Measurements from ENCODE around the gene MESP1. TPM values are rescaled to one million over a fixed set of nuclear protein-coding genes. Genes with fewer than 3 reads are reported as not detected.

The MESP1 gene
- polyA plus RNA-seq, 3 donors from 2014 or later: 1.8 to 5.4 (median 4.5) TPM

DNA sequence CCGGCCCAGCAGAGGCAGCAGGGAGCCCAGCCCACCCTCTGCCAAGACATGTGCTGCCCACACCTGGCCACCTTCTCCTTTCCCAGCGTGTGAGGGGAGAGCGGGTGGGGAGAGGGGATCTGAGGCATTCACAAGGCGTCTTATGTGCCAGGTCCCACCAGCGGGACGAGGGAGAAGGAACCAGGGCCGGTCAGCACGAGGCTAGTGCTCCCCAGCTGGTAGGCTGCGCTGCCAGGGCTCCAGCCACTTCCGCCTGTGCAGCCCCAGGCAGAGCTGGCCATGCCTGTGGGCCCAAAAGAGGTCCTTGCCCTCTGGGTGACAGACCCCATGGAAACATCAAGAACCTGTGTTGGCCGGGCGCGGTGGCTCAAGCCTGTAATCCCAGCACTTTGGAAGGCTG, 5.9 kb downstream of the MESP1 start:
- Mint-ChIP-seq H3K4me1 (peaks cover 7 to 11% of the 10 kb centered on the region in 2 donors), H3K9me3 (no peaks in the 10 kb centered on the region), H3K27me3 (ENCODE audit: low read depth in 3 of 3) (peaks cover 0 to 4% (median 0%) of the 10 kb centered on the region in 3 donors), H3K4me3 (no peak overlapping the region), H3K27ac (no peak overlapping the region), H3K36me3 (no peaks in the 10 kb centered on the region)
- no peak for DNase-seq

DNA sequence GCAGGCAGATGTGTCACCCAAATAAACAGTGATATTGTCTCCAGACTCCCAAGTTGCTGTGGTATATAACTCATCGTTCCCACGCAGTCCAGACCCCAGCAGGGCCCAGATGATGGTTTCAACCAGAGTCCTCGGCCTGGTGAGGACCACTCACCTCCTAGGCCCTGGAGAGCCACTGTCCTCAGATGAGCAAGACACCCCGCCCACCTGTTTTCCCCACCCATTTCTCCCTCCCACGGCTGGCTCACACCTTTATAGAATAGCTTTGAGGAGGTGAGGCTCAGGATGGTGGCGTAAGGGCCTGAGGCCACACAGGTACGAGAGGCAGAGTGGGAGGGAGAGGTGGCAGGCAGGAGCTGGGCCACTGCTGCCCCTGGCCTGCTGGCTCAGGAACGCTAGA, 7.5 kb downstream of the MESP1 start:
- H3K36me3 Mint-ChIP-seq: no peaks in the 10 kb centered on the region
- no peaks in the 10 kb centered on the region for H3K9me3 Mint-ChIP-seq
- no peak overlapping the region for H3K27ac Mint-ChIP-seq
- no peaks in the 10 kb centered on the region for H3K27me3 Mint-ChIP-seq (ENCODE audit: low read depth in 3 of 3)
- no peak overlapping the region for H3K4me3 Mint-ChIP-seq
- DNase-seq: no peak
- H3K4me1 Mint-ChIP-seq: peaks cover 3 to 6% of the 10 kb centered on the region in 2 donors

DNA sequence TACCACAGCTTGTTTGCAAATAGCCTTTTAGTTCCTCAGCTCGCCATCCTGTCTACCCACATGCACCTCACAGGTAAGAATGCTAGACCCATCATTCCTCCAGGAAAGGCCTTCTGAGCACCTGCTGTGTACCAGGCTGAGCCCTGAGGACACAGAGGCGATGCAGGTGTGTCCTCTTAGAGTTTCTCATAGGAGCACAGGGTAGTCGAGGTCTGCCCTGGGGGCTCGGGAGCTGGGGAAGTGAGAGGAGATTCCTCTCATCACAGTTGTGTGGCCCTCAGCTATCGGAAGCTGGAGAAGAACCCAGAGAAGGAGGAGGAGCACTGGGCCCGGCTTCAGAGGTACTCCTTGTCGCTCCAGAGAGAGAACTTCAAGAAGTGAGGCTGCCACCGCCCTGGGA, 8.0 kb downstream of the MESP1 start:
- no peaks in the 10 kb centered on the region for H3K27me3 Mint-ChIP-seq (ENCODE audit: low read depth in 3 of 3)
- H3K4me1 Mint-ChIP-seq: peaks cover 3 to 6% of the 10 kb centered on the region in 2 donors
- H3K36me3 Mint-ChIP-seq: no peaks in the 10 kb centered on the region
- no peak for DNase-seq
- no peak overlapping the region for H3K27ac Mint-ChIP-seq
- H3K9me3 Mint-ChIP-seq: no peaks in the 10 kb centered on the region
- no peak overlapping the region for H3K4me3 Mint-ChIP-seq

DNA sequence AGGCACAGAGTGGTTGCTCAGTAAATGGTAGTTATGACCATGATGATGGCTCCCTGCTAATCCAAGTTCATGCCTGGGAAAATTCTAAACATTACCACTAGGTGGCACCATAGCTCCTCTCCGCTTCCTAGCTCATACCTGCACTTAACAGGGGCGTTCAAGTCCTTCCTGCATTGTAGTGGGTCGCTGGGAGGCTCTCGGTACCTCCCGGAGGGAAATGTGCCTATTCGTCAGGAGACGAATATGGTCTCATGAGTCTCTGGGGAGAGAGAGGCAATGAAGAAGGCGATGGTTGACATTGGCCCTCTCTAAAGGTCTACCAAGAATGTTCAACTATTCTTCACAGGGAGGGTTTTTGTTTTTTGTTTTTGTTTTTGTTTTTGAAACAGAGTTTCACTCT, 10.9 kb downstream of the MESP1 start:
- Mint-ChIP-seq H3K4me1 (peaks cover 3 to 6% of the 10 kb centered on the region in 2 donors), H3K4me3 (no peak overlapping the region), H3K27ac (no peak overlapping the region), H3K27me3 (ENCODE audit: low read depth in 3 of 3) (peaks cover 2 to 4% (median 2%) of the 10 kb centered on the region in 3 donors), H3K9me3 (no peaks in the 10 kb centered on the region), H3K36me3 (no peaks in the 10 kb centered on the region)
- peak; percentile 58 to 66 (median 61) for DNase-seq

DNA sequence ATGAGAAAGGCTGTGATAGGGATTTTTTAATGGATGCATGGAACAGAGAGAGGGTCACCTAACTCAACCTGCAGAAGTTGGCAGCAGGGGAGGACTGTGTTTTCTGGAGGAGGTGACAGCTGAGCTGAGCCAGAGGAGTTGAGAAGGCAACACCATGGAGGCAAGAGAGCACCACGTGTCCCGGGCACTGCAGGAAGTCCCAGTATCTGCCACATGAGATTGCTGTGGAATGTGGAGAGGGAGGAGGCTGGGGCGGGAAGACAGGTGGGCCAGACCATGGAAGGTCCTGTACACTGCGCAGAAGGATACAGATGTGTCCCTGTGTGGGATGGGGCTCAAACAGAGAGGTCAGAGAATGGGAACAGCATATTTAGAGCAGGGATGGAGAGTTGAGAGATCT, 15.3 kb downstream of the MESP1 start:
- Mint-ChIP-seq H3K27ac (no peak overlapping the region), H3K27me3 (ENCODE audit: low read depth in 3 of 3) (peaks cover 2 to 10% (median 5%) of the 10 kb centered on the region in 3 donors), H3K4me1 (peaks cover 3 to 6% of the 10 kb centered on the region in 2 donors)

DNA sequence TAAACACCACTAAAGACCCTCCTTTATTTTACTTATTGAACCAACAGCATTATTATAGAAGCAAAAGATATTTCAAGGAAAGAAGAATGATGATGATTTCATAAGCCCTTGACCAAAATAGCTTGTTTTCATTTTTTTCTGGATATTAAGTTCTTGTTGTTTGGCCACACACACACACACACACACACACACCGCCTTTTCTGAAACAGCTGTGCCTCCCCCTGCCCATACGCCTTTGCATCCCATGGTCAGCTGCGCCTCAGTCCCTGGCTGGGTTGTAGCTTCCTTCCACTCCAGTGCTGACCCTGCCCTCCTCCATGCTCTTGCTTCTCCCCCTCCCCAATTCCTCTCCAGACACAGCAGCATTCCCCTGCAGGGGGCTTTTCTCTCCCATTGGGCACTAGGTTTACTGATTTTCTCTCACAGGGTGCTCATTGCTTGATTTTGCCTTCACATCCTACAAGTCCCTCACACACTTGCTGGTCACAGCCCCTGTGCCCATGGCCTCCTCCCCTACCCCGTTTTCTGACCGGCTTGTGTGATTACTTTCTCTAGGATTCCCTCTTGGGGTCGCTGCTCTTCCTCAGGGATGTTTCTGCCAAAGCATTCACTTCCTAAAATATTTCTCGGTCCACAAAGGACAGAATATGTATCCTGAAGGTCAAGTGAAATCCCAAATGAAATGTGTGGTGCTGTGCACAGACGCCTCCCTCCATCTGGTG, 18.4 kb downstream of the MESP1 start:
- no peaks in the 10 kb centered on the region for H3K4me1 Mint-ChIP-seq
- no peaks in the 10 kb centered on the region for H3K9me3 Mint-ChIP-seq
- H3K27me3 Mint-ChIP-seq (ENCODE audit: low read depth in 3 of 3): peaks cover 1 to 10% (median 5%) of the 10 kb centered on the region in 3 donors
- no peak overlapping the region for H3K27ac Mint-ChIP-seq
- H3K4me3 Mint-ChIP-seq: no peak overlapping the region
- no peak for DNase-seq
- H3K36me3 Mint-ChIP-seq: no peaks in the 10 kb centered on the region

More for the DNA sequence above, 15.3 kb downstream of the MESP1 start:
- H3K36me3 Mint-ChIP-seq: no peaks in the 10 kb centered on the region
- DNase-seq: no peak
- no peak overlapping the region for H3K4me3 Mint-ChIP-seq
- H3K9me3 Mint-ChIP-seq: no peaks in the 10 kb centered on the region

DNA sequence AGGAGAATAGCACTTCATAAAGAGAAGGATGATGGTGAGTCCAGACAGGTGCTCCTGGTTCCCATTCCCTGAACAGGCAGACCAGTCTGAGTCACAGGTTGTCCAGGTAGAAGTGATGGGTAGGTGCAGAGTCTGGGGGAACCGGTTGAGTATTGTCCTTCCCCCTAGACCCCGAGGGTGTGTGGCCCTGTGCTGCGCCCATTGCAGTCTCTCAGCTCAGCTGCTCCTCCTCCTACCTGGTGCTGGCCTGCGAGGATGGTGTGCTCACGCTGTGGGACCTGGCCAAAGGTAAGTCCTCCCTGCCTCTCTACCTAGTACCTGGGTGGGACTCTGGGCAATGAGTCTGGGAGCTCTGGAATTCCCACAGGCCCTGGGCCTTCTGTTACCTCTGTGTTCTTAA, 19.8 kb downstream of the MESP1 start:
- DNase-seq: no peak
- no peak overlapping the region for H3K4me3 Mint-ChIP-seq
- H3K9me3 Mint-ChIP-seq: no peaks in the 10 kb centered on the region
- H3K27ac Mint-ChIP-seq: no peak overlapping the region
- peaks cover 0 to 6% (median 3%) of the 10 kb centered on the region in 3 donors for H3K27me3 Mint-ChIP-seq (ENCODE audit: low read depth in 3 of 3)
- no peaks in the 10 kb centered on the region for H3K4me1 Mint-ChIP-seq
- H3K36me3 Mint-ChIP-seq: no peaks in the 10 kb centered on the region

DNA sequence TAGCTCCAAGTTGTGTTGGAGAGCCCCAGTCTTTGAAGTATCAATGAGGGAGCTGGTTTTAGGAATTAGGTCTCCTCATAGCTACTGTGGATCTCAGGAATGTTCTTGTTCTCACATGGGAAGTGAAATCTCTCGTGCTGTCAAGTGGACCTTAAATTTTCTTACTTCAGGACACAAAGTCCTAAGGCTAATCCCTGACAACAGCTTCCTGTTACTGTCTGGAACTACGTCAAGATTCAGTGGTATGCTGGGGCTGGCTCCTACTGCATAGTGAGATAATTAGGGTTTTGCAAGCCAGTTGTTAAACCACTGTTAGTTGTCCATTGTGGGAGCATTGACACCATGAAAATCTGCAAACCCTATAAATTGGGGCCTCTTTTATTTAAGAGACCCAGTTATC, 22.8 kb downstream of the MESP1 start:
- Mint-ChIP-seq H3K4me3 (no peak overlapping the region), H3K36me3 (peaks cover 0 to 6% (median 0%) of the 10 kb centered on the region in 3 donors), H3K9me3 (peaks cover 0 to 2% (median 0%) of the 10 kb centered on the region in 6 donors), H3K4me1 (no peaks in the 10 kb centered on the region), H3K27ac (no peak overlapping the region), H3K27me3 (ENCODE audit: low read depth in 3 of 3) (peaks cover 2 to 8% (median 2%) of the 10 kb centered on the region in 3 donors)
- DNase-seq: no peak

DNA sequence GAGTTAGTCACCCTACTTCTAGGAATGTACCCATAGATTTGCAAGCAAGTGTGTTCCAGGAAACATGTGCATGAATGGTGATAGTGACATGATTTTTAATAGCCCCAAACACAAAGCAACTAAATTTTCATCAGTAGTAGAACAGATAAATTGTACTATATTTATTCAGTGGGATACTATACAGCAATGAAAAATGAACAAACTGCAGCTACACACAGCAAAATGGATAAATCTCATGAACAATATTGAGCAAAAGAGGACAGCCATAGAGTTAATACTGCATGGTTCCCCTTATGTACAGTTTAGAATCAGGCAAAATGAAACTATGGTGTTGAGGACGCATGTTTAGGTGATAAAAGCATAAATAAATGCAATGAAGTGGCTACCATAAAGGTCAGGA, 26.0 kb downstream of the MESP1 start:
- Mint-ChIP-seq H3K4me1 (no peaks in the 10 kb centered on the region), H3K27ac (no peak overlapping the region), H3K9me3 (peaks cover 0 to 2% (median 0%) of the 10 kb centered on the region in 6 donors), H3K27me3 (ENCODE audit: low read depth in 3 of 3) (peaks cover 2 to 8% (median 4%) of the 10 kb centered on the region in 3 donors), H3K4me3 (no peak overlapping the region), H3K36me3 (peaks cover 0 to 6% (median 0%) of the 10 kb centered on the region in 3 donors)
- DNase-seq: no peak

DNA sequence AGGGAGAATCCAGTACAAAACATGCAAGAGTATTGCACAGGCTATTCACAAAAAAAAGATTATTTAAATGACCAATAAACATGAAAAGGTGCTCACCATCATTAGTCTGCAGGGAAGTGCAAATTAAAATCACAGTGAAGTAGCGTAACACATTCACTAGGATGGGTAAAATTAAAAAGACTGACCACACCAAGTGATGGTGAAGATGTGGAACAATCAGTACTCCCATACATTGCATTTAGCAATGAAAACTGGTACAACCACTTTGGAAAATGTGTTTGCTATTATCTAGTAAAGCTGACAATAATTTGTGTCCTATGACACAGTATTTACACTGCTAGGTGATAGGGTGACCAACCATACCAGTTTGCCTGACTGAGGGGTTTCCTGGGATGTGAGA, 26.4 kb downstream of the MESP1 start:
- no peak overlapping the region for H3K4me3 Mint-ChIP-seq
- peaks cover 2 to 8% (median 4%) of the 10 kb centered on the region in 3 donors for H3K27me3 Mint-ChIP-seq (ENCODE audit: low read depth in 3 of 3)
- DNase-seq: no peak
- no peak overlapping the region for H3K27ac Mint-ChIP-seq
- peaks cover 0 to 2% (median 0%) of the 10 kb centered on the region in 6 donors for H3K9me3 Mint-ChIP-seq
- H3K4me1 Mint-ChIP-seq: no peaks in the 10 kb centered on the region
- H3K36me3 Mint-ChIP-seq: peaks cover 0 to 6% (median 0%) of the 10 kb centered on the region in 3 donors

DNA sequence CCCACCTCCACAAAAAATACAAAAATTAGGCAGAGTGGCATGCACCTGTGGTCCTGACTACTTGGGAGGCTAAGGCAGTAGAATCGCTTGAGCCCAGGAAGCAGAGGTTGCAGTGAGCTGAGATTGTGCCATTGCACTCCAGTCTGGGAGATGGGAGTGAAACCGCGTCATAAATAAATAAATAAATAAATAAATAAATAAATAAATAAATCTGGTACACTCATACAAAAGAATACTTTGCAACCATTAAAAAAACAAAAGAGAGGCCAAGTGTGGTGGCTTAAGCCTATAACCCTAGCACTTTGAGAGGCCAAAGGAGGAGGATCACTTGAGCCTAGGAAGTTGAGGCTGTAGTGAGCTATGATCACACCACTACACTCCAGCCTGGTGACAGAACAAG, 28.0 kb downstream of the MESP1 start:
- Mint-ChIP-seq H3K9me3 (peaks cover 0 to 2% (median 0%) of the 10 kb centered on the region in 6 donors), H3K27ac (no peak overlapping the region), H3K36me3 (peaks cover 0 to 6% (median 0%) of the 10 kb centered on the region in 3 donors), H3K27me3 (ENCODE audit: low read depth in 3 of 3) (peaks cover 2 to 8% (median 4%) of the 10 kb centered on the region in 3 donors), H3K4me1 (no peaks in the 10 kb centered on the region), H3K4me3 (no peak overlapping the region)
- no peak for DNase-seq

DNA sequence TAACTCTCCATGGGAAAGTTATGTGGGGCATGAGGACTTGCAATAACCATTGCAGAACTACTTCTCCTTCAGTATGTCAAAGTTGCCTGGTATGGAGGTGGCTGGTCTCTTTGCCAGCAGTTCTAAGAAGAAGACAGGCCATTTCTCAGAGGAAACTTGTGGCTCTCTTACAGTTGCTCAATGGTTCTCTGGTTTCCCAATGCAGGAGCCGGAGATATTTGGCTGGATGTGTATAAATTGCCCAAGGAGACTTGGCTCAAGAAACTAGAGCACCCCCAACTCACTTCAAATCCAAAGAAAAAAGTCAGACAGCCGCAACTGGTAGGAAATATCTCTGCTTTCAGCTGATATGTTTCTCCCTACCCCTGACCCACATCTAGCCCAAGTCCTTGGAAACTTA, 36.3 kb downstream of the MESP1 start:
- Mint-ChIP-seq H3K9me3 (no peaks in the 10 kb centered on the region), H3K27ac (no peak overlapping the region), H3K4me1 (no peaks in the 10 kb centered on the region), H3K27me3 (ENCODE audit: low read depth in 3 of 3) (peaks cover 0 to 6% (median 2%) of the 10 kb centered on the region in 3 donors), H3K36me3 (peaks cover 0 to 4% (median 0%) of the 10 kb centered on the region in 3 donors), H3K4me3 (no peak overlapping the region)
- no peak for DNase-seq

DNA sequence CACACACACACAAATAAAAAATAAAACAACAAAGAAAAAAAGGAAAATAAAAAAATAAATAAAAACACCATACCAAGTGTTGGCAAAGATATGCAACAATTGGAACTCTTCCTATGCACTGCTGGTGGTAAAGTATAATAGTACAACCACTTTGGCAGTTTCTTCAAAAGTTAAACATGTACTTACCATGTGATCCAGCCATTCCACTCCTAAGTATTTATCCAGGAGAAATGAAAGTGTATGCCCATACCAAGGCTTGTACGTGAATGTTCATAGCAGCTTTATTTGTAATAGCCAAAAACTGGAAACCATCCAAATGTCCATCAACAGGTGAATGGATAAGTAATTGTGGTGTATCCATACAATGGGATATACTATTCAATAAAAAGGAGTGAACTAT, 43.5 kb downstream of the MESP1 start:
- no peak for DNase-seq
- Mint-ChIP-seq H3K9me3 (no peaks in the 10 kb centered on the region), H3K27ac (no peak overlapping the region), H3K4me1 (no peaks in the 10 kb centered on the region), H3K36me3 (peaks cover 0 to 4% (median 0%) of the 10 kb centered on the region in 3 donors), H3K4me3 (no peak overlapping the region), H3K27me3 (ENCODE audit: low read depth in 3 of 3) (peaks cover 7 to 11% (median 11%) of the 10 kb centered on the region in 3 donors)

DNA sequence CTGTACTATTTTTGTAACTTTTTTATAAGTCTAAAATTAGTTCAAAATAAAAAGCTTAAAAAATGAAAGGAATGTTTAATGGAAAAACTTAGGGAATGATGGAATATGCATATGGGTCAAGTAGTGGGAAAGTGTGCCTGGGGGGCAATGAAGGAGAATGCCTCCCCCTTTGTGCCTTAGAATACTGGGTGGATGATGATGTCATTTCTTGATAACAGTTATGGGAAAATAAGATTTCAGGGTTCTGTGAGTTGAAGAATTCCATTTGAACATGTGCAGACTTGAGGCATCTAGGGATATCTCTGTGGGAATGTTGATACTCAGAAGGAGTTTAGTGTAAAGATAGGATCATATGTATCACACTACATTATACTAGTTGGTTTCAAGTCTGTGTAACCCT, 46.6 kb downstream of the MESP1 start:
- no peaks in the 10 kb centered on the region for H3K36me3 Mint-ChIP-seq
- H3K27ac Mint-ChIP-seq: no peak overlapping the region
- no peak overlapping the region for H3K4me3 Mint-ChIP-seq
- H3K9me3 Mint-ChIP-seq: no peaks in the 10 kb centered on the region
- DNase-seq: no peak
- H3K27me3 Mint-ChIP-seq (ENCODE audit: low read depth in 3 of 3): peaks cover 5 to 14% (median 14%) of the 10 kb centered on the region in 3 donors
- H3K4me1 Mint-ChIP-seq: no peaks in the 10 kb centered on the region
